T1000 (cell line): ENCODE measurements around the gene KCNJ15.
A peak's percentile ranks its signal among the peaks of the same experiment; 100 is the strongest.

Source experiments
- DNase-seq: peaks from one replicate; lab custom pipeline; 2025; ENCODE audit warnings: mixed read lengths; lab: John Stamatoyannopoulos, UW

Gene KCNJ15

GRCh38 chr21:38268864-38269575 lies 12.2 kb downstream of the KCNJ15 start:
- no peak for DNase-seq

- DNase-seq: no peak
Observed at GRCh38 chr21:38269576-38269936, 12.8 kb downstream of the KCNJ15 start.

- DNase-seq: no peak
Observed at GRCh38 chr21:38272215-38272614, 15.4 kb downstream of the KCNJ15 start.

- no peak for DNase-seq
Observed at GRCh38 chr21:38273745-38274542, 17.2 kb downstream of the KCNJ15 start.

- peak; percentile 59 for DNase-seq
Observed at GRCh38 chr21:38277501-38278131, 20.8 kb downstream of the KCNJ15 start.

- no peak for DNase-seq
Observed at GRCh38 chr21:38280454-38280853, 23.7 kb downstream of the KCNJ15 start.

GRCh38 chr21:38280867-38281266 lies 24.1 kb downstream of the KCNJ15 start:
- DNase-seq: no peak

GRCh38 chr21:38282921-38283320 lies 26.1 kb downstream of the KCNJ15 start:
- DNase-seq: no peak

- no peak for DNase-seq
Observed at GRCh38 chr21:38284216-38284615, 27.4 kb downstream of the KCNJ15 start.

- DNase-seq: no peak
Observed at GRCh38 chr21:38286739-38287471, 30.1 kb downstream of the KCNJ15 start.

GRCh38 chr21:38287476-38287875 lies 30.7 kb downstream of the KCNJ15 start:
- DNase-seq: no peak

GRCh38 chr21:38289705-38290485 lies 33.1 kb downstream of the KCNJ15 start:
- DNase-seq: peak; percentile 72

- DNase-seq: no peak
Observed at GRCh38 chr21:38290809-38291208, 34.0 kb downstream of the KCNJ15 start.

- no peak for DNase-seq
Observed at GRCh38 chr21:38291874-38292273, 35.1 kb downstream of the KCNJ15 start.

- DNase-seq: no peak
Observed at GRCh38 chr21:38293113-38293512, 36.3 kb downstream of the KCNJ15 start.

- no peak for DNase-seq
Observed at GRCh38 chr21:38293765-38294164, 37.0 kb downstream of the KCNJ15 start.

GRCh38 chr21:38294609-38295008 lies 37.8 kb downstream of the KCNJ15 start:
- no peak for DNase-seq

- no peak for DNase-seq
Observed at GRCh38 chr21:38295997-38296764, 39.4 kb downstream of the KCNJ15 start.

GRCh38 chr21:38297194-38297631 lies 40.4 kb downstream of the KCNJ15 start:
- peak; percentile 37 for DNase-seq

GRCh38 chr21:38297871-38298270 lies 41.1 kb downstream of the KCNJ15 start:
- DNase-seq: no peak

GRCh38 chr21:38298832-38299231 lies 42.0 kb downstream of the KCNJ15 start:
- no peak for DNase-seq
